GM19240 (cell line): ENCODE results near the gene GABPB2.

Experiments used
- DNase-seq: peaks from one replicate; pipeline ENCODE4 v3.0.0; 2011; ENCODE audit warnings: low spot score; ENCODE audit not compliant: insufficient read length

GABPB2 gene

GRCh38 chr1:151070474-151071276 is at the start of gene GABPB2:
GABPB2 (plus strand) TSS chr1:151070761; CDS start chr1:151088190, 17,429 bp downstream.
- DNase-seq: peak; percentile 74

DNA sequence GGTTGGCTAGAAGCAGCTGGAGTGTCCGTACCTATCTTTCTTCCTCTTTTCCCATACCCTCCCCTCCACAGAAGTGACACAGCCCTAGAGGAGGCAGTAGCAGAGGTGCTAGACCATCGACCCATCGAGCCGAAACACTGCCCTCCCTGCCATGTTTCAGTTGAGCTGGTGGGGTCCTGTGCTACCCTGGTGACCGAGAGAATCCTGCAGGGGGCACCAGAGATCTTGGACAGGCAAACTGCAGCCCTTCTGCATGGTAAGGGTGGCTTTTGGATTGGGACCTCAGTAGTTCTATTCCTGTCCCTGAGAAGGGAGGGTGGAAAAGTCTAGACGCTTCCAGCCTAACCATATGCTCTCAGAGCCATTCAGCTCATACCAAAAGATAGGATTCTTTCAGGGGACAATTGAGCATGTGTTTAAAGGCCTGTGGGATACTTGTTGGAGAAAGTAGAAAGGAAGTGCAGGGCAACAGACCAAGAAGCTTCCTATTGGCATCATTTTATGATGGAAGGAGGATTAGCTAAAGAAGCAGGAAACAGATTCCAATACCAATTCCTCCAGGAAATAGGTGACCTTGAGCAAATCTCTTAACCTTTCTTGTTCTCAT is 45.9 kb upstream of the GABPB2 start:
- DNase-seq: peak; percentile 79

DNA sequence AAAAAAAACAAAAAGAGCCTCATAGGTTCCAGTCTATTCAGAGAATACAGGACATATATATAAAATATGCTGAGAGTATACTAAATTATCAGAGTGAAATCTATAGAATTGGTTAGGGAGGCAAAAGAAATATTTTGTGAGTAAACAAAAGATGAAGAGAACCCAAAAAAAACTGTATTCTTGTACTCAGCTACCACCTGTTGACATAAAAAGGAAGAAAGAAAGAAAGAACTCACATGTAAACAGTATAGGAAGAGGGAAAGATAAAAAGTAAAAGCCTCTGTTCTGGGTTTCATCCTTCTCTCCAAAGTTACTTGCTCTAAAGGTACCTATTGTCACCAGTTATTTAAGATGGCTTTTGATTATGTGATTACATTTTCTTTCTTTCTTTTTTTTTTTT is 44.1 kb upstream of the GABPB2 start:
- no peak for DNase-seq

GRCh38 chr1:151032164-151032563 is 38.4 kb upstream of the GABPB2 start:
- DNase-seq: no peak

- no peak for DNase-seq
Measured at GRCh38 chr1:151035167-151035566, 35.4 kb upstream of the GABPB2 start.

DNA sequence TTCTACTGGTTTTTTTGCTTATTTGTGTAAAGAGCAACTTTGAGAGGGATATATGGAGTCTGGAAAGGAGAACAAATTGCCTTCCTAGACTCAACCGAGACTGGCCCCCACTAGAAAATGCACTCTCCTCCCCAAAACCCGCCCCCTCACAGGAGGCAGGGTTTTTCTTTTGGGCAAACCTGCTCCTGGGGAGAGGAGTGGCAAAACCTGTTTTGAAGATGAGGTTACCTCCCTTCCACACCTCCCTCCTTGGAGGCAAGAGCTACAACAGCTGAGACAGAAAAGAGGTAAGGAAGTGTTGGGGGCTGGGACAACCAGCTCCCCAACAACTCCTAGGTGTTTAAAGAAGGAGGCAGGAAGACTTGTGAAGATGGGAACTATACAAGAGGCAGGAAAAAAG is 34.2 kb upstream of the GABPB2 start, which contains the start of gene BNIPL:
Gene BNIPL, plus strand, starts transcription at position 231 of the 400 bp plus-strand sequence. Its CDS starts 140 bp downstream, at position 371.
- DNase-seq: no peak

- DNase-seq: no peak
Measured at GRCh38 chr1:151037032-151037431, 33.5 kb upstream of the GABPB2 start.

DNA sequence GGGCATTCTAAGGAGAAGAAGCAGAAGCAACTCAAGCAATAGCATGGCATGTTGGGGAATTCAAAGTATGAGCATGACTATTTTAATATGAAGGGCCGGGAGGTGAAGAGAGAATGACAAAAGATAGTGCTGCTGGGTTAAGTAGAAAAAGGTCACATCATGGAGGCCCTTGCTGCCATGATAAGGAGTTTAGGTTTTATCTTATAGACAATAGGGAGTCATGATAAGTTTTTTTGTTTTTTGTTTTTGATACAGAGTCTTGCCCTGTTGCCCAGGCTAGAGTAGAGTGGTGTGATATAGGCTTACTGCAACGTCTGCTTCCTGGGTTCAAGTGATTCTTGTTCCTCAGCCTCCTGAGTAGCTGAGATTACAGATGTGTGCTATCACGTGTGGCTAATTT is 31.0 kb upstream of the GABPB2 start:
- DNase-seq: no peak

DNA sequence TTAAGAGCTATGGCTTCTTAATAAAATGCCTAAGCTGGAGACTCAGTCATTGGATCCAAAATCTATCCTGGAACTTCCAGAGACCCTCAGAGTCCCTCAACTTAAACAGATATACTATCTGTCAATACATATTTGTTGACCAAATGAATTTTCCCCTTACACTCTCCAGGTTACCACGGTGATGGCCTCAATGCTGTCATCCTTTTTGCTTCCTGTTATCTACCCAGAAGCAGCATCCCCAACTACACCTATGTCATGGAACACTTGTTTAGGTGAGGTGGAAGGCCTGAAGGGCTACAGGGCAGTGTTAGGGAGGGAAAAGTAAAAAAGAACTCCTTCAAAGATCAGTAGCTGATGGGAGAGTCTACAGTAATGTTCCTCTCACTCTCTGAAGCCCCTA is 27.4 kb upstream of the GABPB2 start:
- DNase-seq: no peak

- peak; percentile 35 for DNase-seq
Measured at GRCh38 chr1:151047591-151047924, 23.0 kb upstream of the GABPB2 start, which contains the start of gene C1orf56. C1orf56 (plus strand) TSS chr1:151047751; CDS start chr1:151047848, 97 bp downstream.

- peak; percentile 38 for DNase-seq
Measured at GRCh38 chr1:151047925-151048644, 22.5 kb upstream of the GABPB2 start.

- no peak for DNase-seq
Measured at GRCh38 chr1:151048645-151049032, 21.9 kb upstream of the GABPB2 start.

GRCh38 chr1:151049458-151049857 is 21.1 kb upstream of the GABPB2 start:
- no peak for DNase-seq

- no peak for DNase-seq
Measured at GRCh38 chr1:151050051-151050688, 20.4 kb upstream of the GABPB2 start.

- no peak for DNase-seq
Measured at GRCh38 chr1:151051356-151052009, 19.1 kb upstream of the GABPB2 start.

- DNase-seq: no peak
Measured at GRCh38 chr1:151054971-151055547, 15.5 kb upstream of the GABPB2 start.

- no peak for DNase-seq
Measured at GRCh38 chr1:151055581-151055980, 15.0 kb upstream of the GABPB2 start.

- no peak for DNase-seq
Measured at GRCh38 chr1:151056149-151056548, 14.4 kb upstream of the GABPB2 start.

- DNase-seq: no peak
Measured at GRCh38 chr1:151058692-151059091, 11.9 kb upstream of the GABPB2 start.

- DNase-seq: peak; percentile 67
Measured at GRCh38 chr1:151059109-151060006, 11.2 kb upstream of the GABPB2 start, which contains the start of gene CDC42SE1. CDC42SE1 (minus strand) TSS chr1:151059622; CDS start chr1:151055730, 3,892 bp downstream.
